ENCODE measurements around the gene ELOF1.

GRCh38 chr19:11519138-11519537 is 39.9 kb downstream of the ELOF1 start:
- TF ChIP-seq TAF1 (IDR thresholded peaks at IDR 0.05; ENCODE audit: borderline replicate concordance, low read depth, low read length): no peak
- no peak for TF ChIP-seq POLR2AphosphoS5 (IDR thresholded peaks at IDR 0.05; ENCODE audit: low read depth, low read length)

Measured in GM12892 (cell line).